Effector memory CD4-positive, alpha-beta T cell (primary cell): Measurements from ENCODE around the gene P3H4.

ENCODE experiments used
- DNase-seq, 3 donors: peaks; one replicate each; pipeline ENCODE4 v3.0.0-alpha.2; 2020
- H3K27ac ChIP-seq: 2 replicates; pipeline ENCODE4 v1.7.0; 2013; ENCODE audit warnings: mild to moderate bottlenecking, low read length, moderate library complexity; ENCODE audit not compliant: insufficient read depth, poor library complexity, severe bottlenecking
- H3K27me3 ChIP-seq: replicated peaks from 2 replicates; pipeline ENCODE4 v1.7.0; 2013; ENCODE audit warnings: mild to moderate bottlenecking, low read length; ENCODE audit not compliant: insufficient read depth, control insufficient read depth, poor library complexity, severe bottlenecking
- H3K36me3 ChIP-seq: 2 replicates; pipeline ENCODE4 v1.7.0; 2013; ENCODE audit warnings: mild to moderate bottlenecking, low read length, moderate library complexity; ENCODE audit not compliant: control insufficient read depth, insufficient read depth
- H3K4me1 ChIP-seq: 2 replicates; pipeline ENCODE4 v1.7.0; 2013; ENCODE audit warnings: low read length, mild to moderate bottlenecking; ENCODE audit not compliant: control insufficient read depth, insufficient read depth, poor library complexity, severe bottlenecking
- H3K4me3 ChIP-seq: 2 replicates; pipeline ENCODE4 v1.7.0; 2013; ENCODE audit warnings: low read length, low read depth, mild to moderate bottlenecking; ENCODE audit not compliant: insufficient read depth, poor library complexity, severe bottlenecking
- H3K9me3 ChIP-seq: 2 replicates; pipeline ENCODE4 v1.7.0; 2013; ENCODE audit warnings: mild to moderate bottlenecking, low read length, moderate library complexity; ENCODE audit not compliant: control insufficient read depth

The P3H4 gene

DNA sequence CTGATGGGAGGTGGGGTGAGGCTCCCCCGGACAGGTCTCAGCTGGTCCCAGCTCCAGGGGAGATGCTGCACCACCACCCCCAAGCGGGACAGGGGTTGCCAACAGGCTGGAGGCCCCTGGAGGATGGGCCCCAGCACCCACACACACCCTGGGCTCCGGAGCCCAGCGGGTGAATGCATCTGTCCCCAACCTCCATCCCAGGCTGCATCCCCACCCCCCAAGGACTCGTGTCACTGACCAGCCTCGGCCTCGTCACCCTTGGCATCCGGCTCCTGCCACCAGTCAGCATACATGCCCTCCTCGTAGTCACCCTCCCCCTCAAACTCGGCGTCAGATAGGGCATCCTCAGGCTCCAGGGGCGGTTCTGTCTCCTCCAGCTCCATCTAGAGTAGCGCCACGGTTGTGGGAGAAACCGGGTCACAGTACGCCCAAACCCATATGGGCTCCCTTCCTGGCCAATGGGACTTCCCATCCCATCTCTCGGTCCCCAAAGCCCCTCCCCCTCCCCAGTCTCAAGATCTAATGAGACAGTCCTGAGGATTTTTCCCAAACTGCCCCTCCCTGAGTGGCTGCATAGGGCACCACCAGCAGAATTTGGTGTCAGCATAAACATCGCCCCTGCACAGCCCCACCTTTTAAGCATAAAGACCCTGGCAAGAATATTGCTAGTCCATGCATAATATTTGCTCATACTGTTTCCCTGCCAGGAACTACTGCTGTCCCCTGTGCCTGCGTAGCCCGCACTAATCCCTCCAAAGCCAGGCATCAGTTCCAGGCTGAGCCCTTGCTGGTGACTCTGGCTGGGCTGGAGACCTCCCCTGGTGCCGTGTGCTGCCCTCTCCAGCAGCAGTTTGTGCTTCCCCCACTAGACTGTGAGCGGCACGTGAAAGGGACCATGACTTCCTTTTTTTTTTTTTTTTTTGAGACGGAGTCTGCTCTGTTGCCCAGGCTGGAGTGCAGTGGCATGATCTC is 8.4 kb downstream of the P3H4 start:
- H3K36me3 ChIP-seq, result no peaks in the 10 kb centered on the region
- no peaks in the 10 kb centered on the region for H3K27me3 ChIP-seq
- H3K4me1 ChIP-seq, result no peaks in the 10 kb centered on the region
- H3K27ac ChIP-seq, result no peak overlapping the region
- DNase-seq, result no peak
- H3K9me3 ChIP-seq, result no peaks in the 10 kb centered on the region
- H3K4me3 ChIP-seq, result no peak overlapping the region

GRCh38 chr17:41801374-41802271 is 10.1 kb downstream of the P3H4 start:
- no peaks in the 10 kb centered on the region for H3K4me1 ChIP-seq
- H3K9me3 ChIP-seq, result no peaks in the 10 kb centered on the region
- no peak overlapping the region for H3K27ac ChIP-seq
- no peaks in the 10 kb centered on the region for H3K27me3 ChIP-seq
- H3K4me3 ChIP-seq, result no peak overlapping the region
- DNase-seq, result peak; percentile 32 to 58 (median 38)
- no peaks in the 10 kb centered on the region for H3K36me3 ChIP-seq

- H3K4me1 ChIP-seq, result no peaks in the 10 kb centered on the region
- peak in 1 of 3 donors; percentile 16 for DNase-seq
- H3K27me3 ChIP-seq, result no peaks in the 10 kb centered on the region
- no peaks in the 10 kb centered on the region for H3K9me3 ChIP-seq
- H3K4me3 ChIP-seq, result no peak overlapping the region
- no peaks in the 10 kb centered on the region for H3K36me3 ChIP-seq
- no peak overlapping the region for H3K27ac ChIP-seq
These were observed 11.0 kb downstream of the P3H4 start for GRCh38 chr17:41800601-41801373.

- no peaks in the 10 kb centered on the region for H3K4me1 ChIP-seq
- no peak overlapping the region for H3K4me3 ChIP-seq
- no peaks in the 10 kb centered on the region for H3K27me3 ChIP-seq
- H3K36me3 ChIP-seq, result no peaks in the 10 kb centered on the region
- no peak for DNase-seq
- H3K27ac ChIP-seq, result no peak overlapping the region
- H3K9me3 ChIP-seq, result no peaks in the 10 kb centered on the region
These were observed 12.4 kb downstream of the P3H4 start for GRCh38 chr17:41799366-41799765.

DNA sequence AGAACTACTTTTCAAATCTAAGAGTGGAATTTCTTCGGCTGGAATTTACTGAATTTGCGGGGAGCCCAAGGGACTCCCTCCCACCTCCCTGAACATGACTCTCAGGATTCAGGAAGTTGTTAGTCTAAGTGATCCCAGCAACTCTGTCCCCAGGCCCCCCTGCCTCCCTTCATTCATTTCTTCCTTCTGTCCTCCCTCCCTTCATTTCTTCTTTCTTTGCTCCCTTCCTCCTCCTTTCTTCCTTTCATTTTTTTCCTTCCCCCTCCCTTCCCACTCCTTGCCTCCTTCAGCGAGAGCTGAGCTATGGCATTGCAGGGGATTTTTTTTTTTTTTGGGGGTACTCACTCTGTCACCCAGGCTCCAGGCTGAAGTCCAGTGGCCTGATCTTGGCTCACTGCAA is 14.4 kb downstream of the P3H4 start:
- no peaks in the 10 kb centered on the region for H3K36me3 ChIP-seq
- no peak overlapping the region for H3K27ac ChIP-seq
- DNase-seq, result no peak
- no peaks in the 10 kb centered on the region for H3K4me1 ChIP-seq
- no peaks in the 10 kb centered on the region for H3K9me3 ChIP-seq
- no peak overlapping the region for H3K4me3 ChIP-seq
- no peaks in the 10 kb centered on the region for H3K27me3 ChIP-seq

DNA sequence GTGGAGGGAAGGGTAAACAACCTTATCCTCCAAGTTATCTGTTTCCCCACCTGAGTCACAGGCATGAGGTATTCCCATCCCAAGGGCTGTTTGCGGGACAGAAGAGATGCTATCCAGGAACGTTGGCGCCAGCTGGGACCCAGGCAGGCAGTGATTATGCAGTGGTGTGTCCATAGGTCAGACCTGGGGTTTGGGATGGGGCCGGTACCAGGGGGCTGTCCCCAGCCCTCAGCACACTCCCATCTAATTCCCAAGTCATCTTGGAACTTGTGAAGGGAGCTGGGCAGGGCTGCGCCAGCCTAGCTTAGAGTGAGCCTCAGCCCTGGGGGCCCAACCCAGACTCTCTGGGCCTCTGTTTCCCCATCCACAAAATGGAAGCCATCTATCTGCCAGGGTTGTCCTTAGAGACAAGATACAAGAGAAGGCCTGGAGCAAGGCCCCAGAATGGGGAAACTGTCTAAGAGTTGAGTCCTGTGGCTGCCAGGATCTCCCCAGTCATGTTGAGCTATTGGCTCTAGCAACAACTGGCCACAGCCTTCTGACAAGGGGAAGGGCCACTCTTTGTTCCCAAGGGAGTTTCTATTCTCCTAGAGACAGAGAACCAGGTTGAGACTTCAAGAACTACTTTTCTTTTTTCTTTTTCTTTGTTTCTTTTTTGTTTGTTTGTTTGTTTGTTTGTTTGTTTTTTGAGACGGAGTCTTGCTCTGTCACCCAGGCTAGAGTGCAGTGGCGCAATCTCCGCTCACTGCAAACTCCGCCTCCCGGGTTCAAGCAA is 15.4 kb downstream of the P3H4 start:
- no peaks in the 10 kb centered on the region for H3K27me3 ChIP-seq
- no peak overlapping the region for H3K27ac ChIP-seq

GRCh38 chr17:41794540-41794975 is 17.2 kb downstream of the P3H4 start:
- H3K27ac ChIP-seq, result no peak overlapping the region

More for the DNA sequence above, 15.4 kb downstream of the P3H4 start:
- Histone ChIP-seq H3K4me3 (no peak overlapping the region), H3K36me3 (no peaks in the 10 kb centered on the region), H3K4me1 (no peaks in the 10 kb centered on the region), H3K9me3 (no peaks in the 10 kb centered on the region)
- DNase-seq, result no peak

DNA sequence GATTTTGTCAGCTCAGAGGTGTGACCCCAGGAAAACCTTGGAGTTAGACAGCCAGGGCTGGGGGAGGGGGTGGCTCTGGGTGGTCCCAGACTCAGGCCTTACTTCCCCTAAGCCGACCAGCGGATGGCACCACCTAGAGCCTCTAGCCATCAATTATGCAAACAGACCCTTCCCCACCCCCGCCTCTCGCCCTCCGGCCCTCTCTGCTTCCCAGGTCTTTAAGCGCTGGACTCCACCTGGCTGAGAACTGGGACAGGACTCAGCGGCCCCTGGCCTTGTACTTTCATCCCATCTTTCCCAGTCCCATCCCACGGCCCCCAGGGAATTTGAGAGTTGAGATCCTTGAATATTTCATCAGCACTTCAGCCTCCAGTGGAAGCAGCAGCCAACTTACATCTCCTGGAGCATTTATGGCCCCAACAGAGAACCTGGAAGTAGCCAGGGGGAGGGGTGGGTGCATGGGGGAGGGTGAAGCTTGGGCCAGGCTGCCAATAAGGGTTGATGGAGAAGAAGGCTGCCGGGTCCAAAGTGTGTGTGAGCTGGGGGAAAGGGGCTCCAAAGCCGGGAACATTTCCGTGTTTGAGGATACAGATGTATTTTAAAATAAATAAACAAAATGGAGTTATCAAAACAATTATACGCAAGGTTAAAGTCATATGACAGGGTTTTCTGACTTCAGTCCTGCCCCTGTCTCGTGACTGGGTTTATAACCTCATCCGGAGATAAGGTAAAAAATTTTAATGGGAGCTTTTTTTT is 17.8 kb downstream of the P3H4 start:
- Histone ChIP-seq H3K4me1 (no peaks in the 10 kb centered on the region), H3K9me3 (no peaks in the 10 kb centered on the region), H3K36me3 (no peaks in the 10 kb centered on the region), H3K27me3 (no peaks in the 10 kb centered on the region), H3K4me3 (no peak overlapping the region), H3K27ac (no peak overlapping the region)
- DNase-seq, result no peak

More at GRCh38 chr17:41794540-41794975, 17.2 kb downstream of the P3H4 start:
- Histone ChIP-seq H3K4me3 (no peak overlapping the region), H3K27me3 (no peaks in the 10 kb centered on the region), H3K4me1 (no peaks in the 10 kb centered on the region), H3K36me3 (no peaks in the 10 kb centered on the region), H3K9me3 (no peaks in the 10 kb centered on the region)
- DNase-seq, result no peak
